Endothelial cell of umbilical vein (primary cell): ENCODE data around the gene JAG2.

Experiments used
- POLR2A ChIP-seq: IDR thresholded peaks from 2 replicates; pipeline ENCODE4 v1.6.1; 2012; ENCODE audit warnings: low read depth, mild to moderate bottlenecking, control low read depth, low read length
- TF ChIP-seq, protein P1 (sequence below), 2 donors: IDR thresholded peaks; 1 replicate in 1 of 2; 2 replicates in 1 of 2; pipeline ENCODE4 v1.5.1; 2011; ENCODE audit warnings: low read length in 2 of 2, mild to moderate bottlenecking in 2 of 2, moderate library complexity in 2 of 2, control low read depth in 1 of 2, inconsistent platforms in 1 of 2, low read depth in 1 of 2; ENCODE audit not compliant: insufficient read depth in 1 of 2; ENCODE audit errors: extremely low read depth in 1 of 2
- TF ChIP-seq, protein P2 (sequence below): IDR thresholded peaks from 2 replicates; pipeline ENCODE4 v1.6.1; 2011; ENCODE audit not compliant: insufficient read depth, insufficient read length

- no peak for TF ChIP-seq POLR2A
- TF ChIP-seq, protein P1, sequence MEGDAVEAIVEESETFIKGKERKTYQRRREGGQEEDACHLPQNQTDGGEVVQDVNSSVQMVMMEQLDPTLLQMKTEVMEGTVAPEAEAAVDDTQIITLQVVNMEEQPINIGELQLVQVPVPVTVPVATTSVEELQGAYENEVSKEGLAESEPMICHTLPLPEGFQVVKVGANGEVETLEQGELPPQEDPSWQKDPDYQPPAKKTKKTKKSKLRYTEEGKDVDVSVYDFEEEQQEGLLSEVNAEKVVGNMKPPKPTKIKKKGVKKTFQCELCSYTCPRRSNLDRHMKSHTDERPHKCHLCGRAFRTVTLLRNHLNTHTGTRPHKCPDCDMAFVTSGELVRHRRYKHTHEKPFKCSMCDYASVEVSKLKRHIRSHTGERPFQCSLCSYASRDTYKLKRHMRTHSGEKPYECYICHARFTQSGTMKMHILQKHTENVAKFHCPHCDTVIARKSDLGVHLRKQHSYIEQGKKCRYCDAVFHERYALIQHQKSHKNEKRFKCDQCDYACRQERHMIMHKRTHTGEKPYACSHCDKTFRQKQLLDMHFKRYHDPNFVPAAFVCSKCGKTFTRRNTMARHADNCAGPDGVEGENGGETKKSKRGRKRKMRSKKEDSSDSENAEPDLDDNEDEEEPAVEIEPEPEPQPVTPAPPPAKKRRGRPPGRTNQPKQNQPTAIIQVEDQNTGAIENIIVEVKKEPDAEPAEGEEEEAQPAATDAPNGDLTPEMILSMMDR (IDR thresholded peaks at IDR 0.05; ENCODE audit: extremely low read depth in 1 of 2, insufficient read depth in 1 of 2, low read depth in 1 of 2, low read length in 2 of 2): no peak
- TF ChIP-seq, protein P2, sequence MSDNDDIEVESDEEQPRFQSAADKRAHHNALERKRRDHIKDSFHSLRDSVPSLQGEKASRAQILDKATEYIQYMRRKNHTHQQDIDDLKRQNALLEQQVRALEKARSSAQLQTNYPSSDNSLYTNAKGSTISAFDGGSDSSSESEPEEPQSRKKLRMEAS: no peak
These were observed 49.2 kb upstream of the JAG2 start for GRCh38 chr14:105217774-105218173.
